ENCODE results near the gene TUBB3. TPM values are rescaled to one million over a fixed set of nuclear protein-coding genes. Genes with fewer than 3 reads are reported as not detected.

TUBB3 gene
- total RNA-seq, 4 donors from 2014 or later = 1.9 to 7.4 (median 3.9) TPM

DNA sequence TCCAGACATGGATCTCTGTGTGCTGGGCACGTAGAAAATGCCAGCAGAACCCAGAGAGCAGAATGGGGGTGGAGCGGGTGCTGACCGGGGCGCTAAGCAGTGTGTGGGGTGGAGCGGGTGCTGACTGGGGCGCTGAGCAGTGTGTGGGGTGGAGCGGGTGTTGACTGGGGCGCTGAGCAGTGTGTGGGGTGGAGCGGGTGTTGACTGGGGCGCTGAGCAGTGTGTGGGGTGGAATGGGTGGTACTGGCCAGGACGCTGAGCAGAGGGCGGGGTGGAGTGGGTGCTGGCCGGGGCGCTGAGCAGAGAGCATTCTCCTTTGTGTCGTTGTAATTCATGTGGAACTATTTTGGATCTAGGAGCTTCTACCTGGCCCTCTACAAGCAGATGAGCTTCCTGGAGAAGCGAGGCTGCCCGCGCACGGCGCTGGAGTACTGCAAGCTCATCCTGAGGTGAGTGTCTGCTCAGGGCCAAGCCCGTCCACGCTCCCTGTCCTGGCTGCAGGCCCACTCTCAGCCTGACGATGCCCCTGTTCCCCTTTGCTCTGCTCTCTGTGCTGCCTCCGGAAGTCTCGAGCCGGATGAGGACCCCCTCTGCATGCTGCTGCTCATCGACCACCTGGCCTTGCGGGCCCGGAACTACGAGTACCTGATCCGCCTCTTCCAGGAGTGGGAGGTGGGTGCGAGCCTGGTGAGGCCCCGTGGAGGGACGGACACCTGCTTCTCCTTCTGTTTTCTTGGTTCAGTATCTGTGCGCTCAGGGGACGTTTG, 24.8 kb upstream of the TUBB3 start:
- WGBS, 2 donors = 82 to 89% methylated on average over 36 of the region's 36 CpGs
- intact Hi-C loops (cut with DNase I; ENCODE audit: low total_unique reads) = no loop called here
- H3K4me3 ChIP-seq (ENCODE audit: low read depth, poor library complexity, severe bottlenecking) = no peak overlapping the region
- no peak for DNase-seq (ENCODE audit: low spot score in 2 of 2)
- no peak for TF ChIP-seq POLR2A (IDR thresholded peaks at IDR 0.05)
- TF ChIP-seq, protein P1, sequence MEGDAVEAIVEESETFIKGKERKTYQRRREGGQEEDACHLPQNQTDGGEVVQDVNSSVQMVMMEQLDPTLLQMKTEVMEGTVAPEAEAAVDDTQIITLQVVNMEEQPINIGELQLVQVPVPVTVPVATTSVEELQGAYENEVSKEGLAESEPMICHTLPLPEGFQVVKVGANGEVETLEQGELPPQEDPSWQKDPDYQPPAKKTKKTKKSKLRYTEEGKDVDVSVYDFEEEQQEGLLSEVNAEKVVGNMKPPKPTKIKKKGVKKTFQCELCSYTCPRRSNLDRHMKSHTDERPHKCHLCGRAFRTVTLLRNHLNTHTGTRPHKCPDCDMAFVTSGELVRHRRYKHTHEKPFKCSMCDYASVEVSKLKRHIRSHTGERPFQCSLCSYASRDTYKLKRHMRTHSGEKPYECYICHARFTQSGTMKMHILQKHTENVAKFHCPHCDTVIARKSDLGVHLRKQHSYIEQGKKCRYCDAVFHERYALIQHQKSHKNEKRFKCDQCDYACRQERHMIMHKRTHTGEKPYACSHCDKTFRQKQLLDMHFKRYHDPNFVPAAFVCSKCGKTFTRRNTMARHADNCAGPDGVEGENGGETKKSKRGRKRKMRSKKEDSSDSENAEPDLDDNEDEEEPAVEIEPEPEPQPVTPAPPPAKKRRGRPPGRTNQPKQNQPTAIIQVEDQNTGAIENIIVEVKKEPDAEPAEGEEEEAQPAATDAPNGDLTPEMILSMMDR (IDR thresholded peaks at IDR 0.05) = no peak

DNA sequence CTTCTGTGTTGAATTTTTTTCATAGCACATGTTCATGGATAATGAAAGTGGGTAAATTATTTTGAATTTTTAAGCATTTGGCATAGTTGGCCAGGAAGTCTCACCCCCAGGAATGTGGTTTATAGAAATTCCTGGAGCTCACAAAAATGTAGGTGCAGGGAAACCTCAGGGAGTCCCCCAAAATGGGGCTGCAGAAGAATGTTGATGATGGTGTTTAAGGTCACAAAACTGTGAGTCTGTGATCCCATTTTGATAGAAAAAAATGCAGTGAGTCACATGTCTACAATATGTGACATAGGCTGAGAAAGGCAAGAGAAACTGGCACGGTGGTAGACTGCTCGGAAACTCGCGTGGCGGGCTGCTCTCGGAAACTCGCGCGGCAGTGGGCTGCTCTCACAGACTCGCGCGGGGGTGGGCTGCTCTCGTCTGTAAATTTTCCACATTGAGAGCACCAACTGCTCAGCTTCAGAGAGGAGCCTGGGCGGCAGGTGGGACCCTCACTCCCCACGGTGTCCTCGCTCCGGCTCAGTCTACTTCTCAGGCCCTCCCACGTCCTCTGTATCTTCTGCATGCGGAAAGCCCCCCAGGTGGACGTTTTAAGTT, 23.2 kb upstream of the TUBB3 start:
- intact Hi-C loops (cut with DNase I; ENCODE audit: low total_unique reads) = no loop called here
- no peak for DNase-seq (ENCODE audit: low spot score in 2 of 2)
- no peak overlapping the region for H3K4me3 ChIP-seq (ENCODE audit: low read depth, poor library complexity, severe bottlenecking)
- TF ChIP-seq, protein P1 (IDR thresholded peaks at IDR 0.05) = no peak
- TF ChIP-seq POLR2A (IDR thresholded peaks at IDR 0.05) = no peak
- WGBS, 2 donors = 89 to 95% methylated on average over 20 of the region's 20 CpGs

DNA sequence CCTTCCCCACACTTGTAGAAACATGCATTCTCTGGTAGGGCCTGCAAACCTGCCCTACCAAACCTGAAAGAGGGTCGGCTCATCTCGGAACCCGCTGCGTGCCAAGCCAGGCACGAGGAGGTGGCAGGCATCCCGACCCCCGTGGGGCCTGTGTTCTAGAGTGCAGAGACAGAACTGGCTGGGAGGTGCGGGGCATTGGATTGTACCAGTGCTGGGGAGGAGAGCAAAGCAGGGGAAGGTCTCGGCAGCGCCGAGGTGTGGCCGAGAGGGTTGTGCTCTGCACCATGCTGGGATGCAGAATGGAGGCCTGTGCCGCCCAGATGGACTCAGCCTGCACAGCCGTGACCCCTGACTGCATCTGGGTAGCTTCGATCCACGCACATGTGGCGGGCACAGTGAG, 22.3 kb upstream of the TUBB3 start:
- WGBS, 2 donors = 89 to 94% methylated on average over 17 of the region's 17 CpGs
- intact Hi-C loops (cut with DNase I; ENCODE audit: low total_unique reads) = no loop called here
- no peak for DNase-seq (ENCODE audit: low spot score in 2 of 2)
- H3K4me3 ChIP-seq (ENCODE audit: low read depth, poor library complexity, severe bottlenecking) = no peak overlapping the region
- TF ChIP-seq, protein P1 (IDR thresholded peaks at IDR 0.05) = no peak
- no peak for TF ChIP-seq POLR2A (IDR thresholded peaks at IDR 0.05)

DNA sequence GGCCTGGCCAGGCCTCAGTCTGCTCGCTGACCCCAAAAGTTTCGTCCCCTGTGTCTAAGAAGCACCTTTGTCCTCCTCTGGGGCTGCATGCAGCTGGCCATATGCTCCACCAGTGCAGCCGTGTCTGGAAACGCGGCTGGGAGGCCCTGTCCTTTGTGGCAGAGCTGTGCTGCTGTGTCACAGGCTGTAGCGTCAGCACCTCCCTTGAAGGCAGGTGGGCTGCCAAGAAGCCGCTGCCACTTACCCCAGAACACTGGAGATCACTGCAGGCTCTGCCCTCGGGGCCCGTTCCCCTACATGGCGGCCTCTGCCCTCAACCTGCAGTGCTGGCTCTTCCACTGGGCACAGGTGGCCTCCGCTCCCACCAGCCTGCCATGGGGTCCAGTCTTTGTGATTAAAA, 20.2 kb upstream of the TUBB3 start:
- TF ChIP-seq, protein P1 (IDR thresholded peaks at IDR 0.05) = no peak
- TF ChIP-seq POLR2A (IDR thresholded peaks at IDR 0.05) = no peak
- no peak for DNase-seq (ENCODE audit: low spot score in 2 of 2)
- H3K4me3 ChIP-seq (ENCODE audit: low read depth, poor library complexity, severe bottlenecking) = no peak overlapping the region
- intact Hi-C loops (cut with DNase I; ENCODE audit: low total_unique reads) = no loop called here
- 93 to 96% methylated on average over 7 to 11 of the region's 11 CpGs for WGBS, 2 donors

DNA sequence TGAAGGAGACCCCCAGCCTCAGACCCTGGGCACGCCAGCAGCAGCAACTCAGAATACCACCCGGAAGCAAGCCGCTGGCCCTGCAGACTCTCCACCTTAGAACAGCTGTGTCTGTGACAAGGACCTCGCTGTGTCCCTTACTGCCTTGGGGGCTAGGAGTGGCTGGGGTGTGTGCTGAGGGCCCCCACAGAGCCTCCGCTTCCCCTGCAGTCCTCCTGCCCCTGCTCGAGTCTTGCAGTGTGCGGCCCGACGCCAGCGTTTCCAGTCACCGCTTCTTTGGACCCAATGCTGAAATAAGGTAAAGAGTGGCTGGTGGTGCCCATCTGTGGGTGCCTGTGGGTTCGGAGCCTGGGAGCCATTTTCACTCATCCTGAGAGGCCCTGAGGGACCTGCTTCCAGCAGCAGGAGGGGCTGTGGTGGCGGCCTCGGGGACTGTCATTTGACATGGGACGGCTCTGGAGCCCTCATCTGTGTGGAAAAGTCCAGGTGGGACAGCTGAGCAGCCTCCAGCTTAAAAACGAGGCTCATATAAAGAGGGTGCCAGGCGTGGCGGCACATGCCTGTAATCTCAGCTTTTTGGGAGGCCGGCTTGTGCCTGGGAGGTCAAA, 19.1 kb upstream of the TUBB3 start:
- WGBS, 2 donors = 90 to 92% methylated on average over 19 of the region's 19 CpGs
- no peak overlapping the region for H3K4me3 ChIP-seq (ENCODE audit: low read depth, poor library complexity, severe bottlenecking)
- intact Hi-C loops (cut with DNase I; ENCODE audit: low total_unique reads) = no loop called here
- no peak for DNase-seq (ENCODE audit: low spot score in 2 of 2)
- TF ChIP-seq POLR2A (IDR thresholded peaks at IDR 0.05) = no peak
- TF ChIP-seq, protein P1 (IDR thresholded peaks at IDR 0.05) = no peak

Data from lower leg skin (tissue), 4 donors.